ENCODE data around the gene TMEM161A. TPM values are rescaled to one million over a fixed set of nuclear protein-coding genes. Genes with fewer than 3 reads are reported as not detected.

TMEM161A gene
- polyA plus RNA-seq (2013): 16.9 TPM

DNA sequence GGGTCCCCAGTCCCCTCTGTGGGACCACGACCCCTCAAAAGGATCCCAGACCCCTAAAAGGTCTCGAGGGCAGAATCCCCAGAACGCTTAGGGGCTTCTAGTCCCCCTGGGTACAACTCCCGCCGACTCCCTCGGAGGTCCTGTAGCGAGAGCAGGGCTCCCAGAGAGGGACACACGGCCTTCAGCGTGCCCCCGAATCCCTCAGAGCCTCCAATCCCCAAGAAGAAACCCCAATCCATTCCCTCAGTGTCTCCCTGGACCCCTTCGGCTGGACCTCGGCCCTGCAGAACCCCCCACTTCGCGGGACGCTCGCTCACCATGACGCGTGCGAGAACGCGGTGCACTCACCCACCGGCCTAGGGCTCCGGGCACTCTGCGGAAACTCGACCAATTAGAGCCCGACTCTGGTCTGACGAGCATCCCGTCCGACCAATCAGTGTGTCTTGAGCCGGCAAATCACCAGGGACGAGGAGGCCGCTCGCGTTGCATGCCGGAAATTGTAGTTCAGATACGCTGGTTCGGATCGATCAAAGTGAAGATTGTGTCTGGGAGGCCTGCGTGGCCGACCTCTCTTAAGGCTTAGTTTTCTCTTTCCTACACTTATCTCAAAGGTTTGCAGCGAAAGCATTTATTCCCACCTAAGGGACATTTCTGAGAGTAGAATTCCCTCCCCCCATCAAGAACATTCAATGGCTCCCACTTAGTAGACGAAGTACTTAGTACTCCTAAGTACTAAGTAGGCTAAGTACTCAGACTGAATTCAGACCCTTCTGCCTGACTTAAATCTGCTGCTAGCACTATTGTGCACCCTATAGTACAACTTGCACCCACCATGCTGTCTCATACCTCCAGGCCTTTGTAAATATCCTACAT lies at the start of gene TMEM161A:
Gene TMEM161A, minus strand, starts transcription at position 370 of the 873 bp plus-strand sequence. Its CDS starts 50 bp downstream, at position 320.
- 0% methylated on average over 31 of the region's 42 CpGs for WGBS (ENCODE audit: insufficient coverage)
- H3K27me3 ChIP-seq (replicated peaks in 2 of 5; ENCODE audit: control insufficient read depth in 4 of 5, insufficient read depth in 5 of 5, low read length in 4 of 5): no peaks in the 10 kb centered on the region
- no peaks in the 10 kb centered on the region for H3K36me3 ChIP-seq (ENCODE audit: control insufficient read depth in 4 of 4, insufficient read depth in 4 of 4, low read length in 3 of 4)
- POLR2A ChIA-PET: no interaction called here
- H3K4me3 ChIP-seq (ENCODE audit: control insufficient read depth in 1 of 7, extremely low read depth in 1 of 7, insufficient read depth in 4 of 7, low read depth in 2 of 7, low read length in 6 of 7): peak within 1 kb of the TSS; percentile 2 to 89 (median 72)
- peak; percentile 97 to 98 (median 98) for DNase-seq
- peaks cover 0 to 24% (median 16%) of the 10 kb centered on the region in 4 experiments for H3K4me1 ChIP-seq (ENCODE audit: control extremely low read depth in 1 of 4, control insufficient read depth in 4 of 4, insufficient read depth in 4 of 4, low read length in 3 of 4)
- no peaks in the 10 kb centered on the region for H3K9me3 ChIP-seq (ENCODE audit: control extremely low read depth in 1 of 5, control insufficient read depth in 4 of 5, insufficient read depth in 2 of 5, low read depth in 1 of 5, low read length in 4 of 5)
- peak within 1 kb of the TSS; percentile 41 to 67 for H3K27ac ChIP-seq (ENCODE audit: insufficient read depth in 1 of 2, low read depth in 1 of 2, low read length in 2 of 2, poor library complexity in 1 of 2, severe bottlenecking in 2 of 2)
- CTCF ChIA-PET: interaction anchor here (1.2 kb wide), 1 partner anchor 84 kb away, joined by 8 read pairs; no protein-coding TSS in a partner anchor

GRCh38 chr19:19186742-19187141 lies 48.5 kb upstream of the TMEM161A start:
- WGBS (ENCODE audit: insufficient coverage): 92% methylated on average over 14 of the region's 14 CpGs
- POLR2A ChIA-PET: no interaction called here
- Histone ChIP-seq H3K27ac (ENCODE audit: insufficient read depth in 1 of 2, low read depth in 1 of 2, low read length in 2 of 2, poor library complexity in 1 of 2, severe bottlenecking in 2 of 2) (no peak overlapping the region), H3K9me3 (ENCODE audit: control extremely low read depth in 1 of 5, control insufficient read depth in 4 of 5, insufficient read depth in 2 of 5, low read depth in 1 of 5, low read length in 4 of 5) (peaks cover 0 to 13% (median 2%) of the 10 kb centered on the region in 5 experiments), H3K27me3 (replicated peaks in 2 of 5; ENCODE audit: control insufficient read depth in 4 of 5, insufficient read depth in 5 of 5, low read length in 4 of 5) (no peaks in the 10 kb centered on the region), H3K4me3 (ENCODE audit: control insufficient read depth in 1 of 7, extremely low read depth in 1 of 7, insufficient read depth in 4 of 7, low read depth in 2 of 7, low read length in 6 of 7) (no peak overlapping the region), H3K36me3 (ENCODE audit: control insufficient read depth in 4 of 4, insufficient read depth in 4 of 4, low read length in 3 of 4) (peaks cover 0 to 27% (median 20%) of the 10 kb centered on the region in 4 experiments), H3K4me1 (ENCODE audit: control extremely low read depth in 1 of 4, control insufficient read depth in 4 of 4, insufficient read depth in 4 of 4, low read length in 3 of 4) (peaks cover 7 to 18% (median 13%) of the 10 kb centered on the region in 4 experiments)
- DNase-seq: no peak
- CTCF ChIA-PET: interaction anchor here (1.0 to 6.9 kb wide), 2 partner anchors 12 to 304 kb away, joined by 3 to 39 read pairs; no protein-coding TSS in a partner anchor

GRCh38 chr19:19185853-19186740 lies 47.8 kb upstream of the TMEM161A start:
- H3K4me3 ChIP-seq (ENCODE audit: control insufficient read depth in 1 of 7, extremely low read depth in 1 of 7, insufficient read depth in 4 of 7, low read depth in 2 of 7, low read length in 6 of 7): no peak overlapping the region
- peak; percentile 29 to 74 (median 63) for DNase-seq
- H3K9me3 ChIP-seq (ENCODE audit: control extremely low read depth in 1 of 5, control insufficient read depth in 4 of 5, insufficient read depth in 2 of 5, low read depth in 1 of 5, low read length in 4 of 5): peaks cover 0 to 13% (median 2%) of the 10 kb centered on the region in 5 experiments
- WGBS (ENCODE audit: insufficient coverage): 89% methylated on average over 8 of the region's 9 CpGs
- peaks cover 0 to 28% (median 26%) of the 10 kb centered on the region in 4 experiments for H3K36me3 ChIP-seq (ENCODE audit: control insufficient read depth in 4 of 4, insufficient read depth in 4 of 4, low read length in 3 of 4)
- peaks cover 5 to 14% (median 10%) of the 10 kb centered on the region in 4 experiments for H3K4me1 ChIP-seq (ENCODE audit: control extremely low read depth in 1 of 4, control insufficient read depth in 4 of 4, insufficient read depth in 4 of 4, low read length in 3 of 4)
- H3K27me3 ChIP-seq (replicated peaks in 2 of 5; ENCODE audit: control insufficient read depth in 4 of 5, insufficient read depth in 5 of 5, low read length in 4 of 5): no peaks in the 10 kb centered on the region
- no peak overlapping the region for H3K27ac ChIP-seq (ENCODE audit: insufficient read depth in 1 of 2, low read depth in 1 of 2, low read length in 2 of 2, poor library complexity in 1 of 2, severe bottlenecking in 2 of 2)
- POLR2A ChIA-PET: no interaction called here
- CTCF ChIA-PET: interaction anchor here (0.6 to 6.9 kb wide), 3 partner anchors 9 to 305 kb away, joined by 3 to 39 read pairs (median 3); no protein-coding TSS in a partner anchor

GRCh38 chr19:19181488-19181998 lies 43.3 kb upstream of the TMEM161A start:
- Histone ChIP-seq H3K27ac (ENCODE audit: insufficient read depth in 1 of 2, low read depth in 1 of 2, low read length in 2 of 2, poor library complexity in 1 of 2, severe bottlenecking in 2 of 2) (no peak overlapping the region), H3K27me3 (replicated peaks in 2 of 5; ENCODE audit: control insufficient read depth in 4 of 5, insufficient read depth in 5 of 5, low read length in 4 of 5) (no peaks in the 10 kb centered on the region), H3K4me3 (ENCODE audit: control insufficient read depth in 1 of 7, extremely low read depth in 1 of 7, insufficient read depth in 4 of 7, low read depth in 2 of 7, low read length in 6 of 7) (no peak overlapping the region), H3K9me3 (ENCODE audit: control extremely low read depth in 1 of 5, control insufficient read depth in 4 of 5, insufficient read depth in 2 of 5, low read depth in 1 of 5, low read length in 4 of 5) (peaks cover 0 to 8% (median 0%) of the 10 kb centered on the region in 5 experiments), H3K36me3 (ENCODE audit: control insufficient read depth in 4 of 4, insufficient read depth in 4 of 4, low read length in 3 of 4) (peaks cover 0 to 49% (median 39%) of the 10 kb centered on the region in 4 experiments), H3K4me1 (ENCODE audit: control extremely low read depth in 1 of 4, control insufficient read depth in 4 of 4, insufficient read depth in 4 of 4, low read length in 3 of 4) (peaks cover 0 to under 1% (median 0%) of the 10 kb centered on the region in 4 experiments)
- ChIA-PET CTCF (no interaction called here), POLR2A (no interaction called here)
- DNase-seq: no peak
- WGBS (ENCODE audit: insufficient coverage): 98% methylated on average over 7 of the region's 9 CpGs

GRCh38 chr19:19179548-19180441 lies 41.5 kb upstream of the TMEM161A start:
- ChIA-PET POLR2A (no interaction called here), CTCF (no interaction called here)
- no peaks in the 10 kb centered on the region for H3K27me3 ChIP-seq (replicated peaks in 2 of 5; ENCODE audit: control insufficient read depth in 4 of 5, insufficient read depth in 5 of 5, low read length in 4 of 5)
- H3K27ac ChIP-seq (ENCODE audit: insufficient read depth in 1 of 2, low read depth in 1 of 2, low read length in 2 of 2, poor library complexity in 1 of 2, severe bottlenecking in 2 of 2): no peak overlapping the region
- no peaks in the 10 kb centered on the region for H3K9me3 ChIP-seq (ENCODE audit: control extremely low read depth in 1 of 5, control insufficient read depth in 4 of 5, insufficient read depth in 2 of 5, low read depth in 1 of 5, low read length in 4 of 5)
- H3K4me1 ChIP-seq (ENCODE audit: control extremely low read depth in 1 of 4, control insufficient read depth in 4 of 4, insufficient read depth in 4 of 4, low read length in 3 of 4): no peaks in the 10 kb centered on the region
- DNase-seq: no peak
- 94% methylated on average over 14 of the region's 17 CpGs for WGBS (ENCODE audit: insufficient coverage)
- no peak overlapping the region for H3K4me3 ChIP-seq (ENCODE audit: control insufficient read depth in 1 of 7, extremely low read depth in 1 of 7, insufficient read depth in 4 of 7, low read depth in 2 of 7, low read length in 6 of 7)
- H3K36me3 ChIP-seq (ENCODE audit: control insufficient read depth in 4 of 4, insufficient read depth in 4 of 4, low read length in 3 of 4): peaks cover 0 to 49% (median 33%) of the 10 kb centered on the region in 4 experiments

- Histone ChIP-seq H3K36me3 (ENCODE audit: control insufficient read depth in 4 of 4, insufficient read depth in 4 of 4, low read length in 3 of 4) (peaks cover 0 to 40% (median 26%) of the 10 kb centered on the region in 4 experiments), H3K27me3 (replicated peaks in 2 of 5; ENCODE audit: control insufficient read depth in 4 of 5, insufficient read depth in 5 of 5, low read length in 4 of 5) (no peaks in the 10 kb centered on the region), H3K27ac (ENCODE audit: insufficient read depth in 1 of 2, low read depth in 1 of 2, low read length in 2 of 2, poor library complexity in 1 of 2, severe bottlenecking in 2 of 2) (no peak overlapping the region), H3K4me3 (ENCODE audit: control insufficient read depth in 1 of 7, extremely low read depth in 1 of 7, insufficient read depth in 4 of 7, low read depth in 2 of 7, low read length in 6 of 7) (no peak overlapping the region), H3K9me3 (ENCODE audit: control extremely low read depth in 1 of 5, control insufficient read depth in 4 of 5, insufficient read depth in 2 of 5, low read depth in 1 of 5, low read length in 4 of 5) (no peaks in the 10 kb centered on the region), H3K4me1 (ENCODE audit: control extremely low read depth in 1 of 4, control insufficient read depth in 4 of 4, insufficient read depth in 4 of 4, low read length in 3 of 4) (peaks cover 0 to 4% (median 0%) of the 10 kb centered on the region in 4 experiments)
- ChIA-PET CTCF (interaction anchor here (0.9 to 5.8 kb wide), 3 partner anchors 10 to 29 kb away, joined by 3 to 46 read pairs (median 39); no protein-coding TSS in a partner anchor), POLR2A (no interaction called here)
- no peak for DNase-seq
- WGBS (ENCODE audit: insufficient coverage): 87% methylated on average over 8 of the region's 8 CpGs
These were observed 38.7 kb upstream of the TMEM161A start for GRCh38 chr19:19176950-19177349.

All from common myeloid progenitor, CD34-positive (primary cell).